Endothelial cell of umbilical vein (primary cell): ENCODE data around the gene ZNHIT2. TPM values are rescaled to one million over a fixed set of nuclear protein-coding genes. Genes with fewer than 3 reads are reported as not detected.

ENCODE experiments used
- BruUV-seq: library from RNA; stranded (reverse); fragments of 400-500 nt; replicated peaks from 2 replicates; lab custom pipeline; 2021; lab: Mats Ljungman, UMichigan
- CTCF ChIA-PET: fragments of 300-600, 350-600 bp; sonication (Branson Sonifier 250); formaldehyde crosslinking; loops from one replicate; lab custom pipeline; 2021; ENCODE audit warnings: antibody characterized with exemption, inconsistent platforms; lab: Charles Lee
- POLR2A ChIA-PET: fragments of 300-600, 350-600 bp; sonication (Branson Sonifier 250); formaldehyde crosslinking; loops from one replicate; lab custom pipeline; 2021; ENCODE audit warnings: antibody characterized with exemption, inconsistent platforms; lab: Charles Lee
- DNase-seq: peaks from one replicate; pipeline ENCODE4 v3.0.0-alpha.2; 2011; ENCODE audit warnings: low read depth, low spot score
- FAIRE-seq: peaks from 2 replicates; lab custom pipeline; 2011; peaks lifted over from hg19 to GRCh38; lab: Jason Lieb, UNC
- H2AFZ ChIP-seq: 2 replicates; pipeline ENCODE4 v1.6.0; 2012; ENCODE audit warnings: low read depth, low read length, control low read depth, inconsistent platforms
- H3K27ac ChIP-seq: 2 replicates; pipeline ENCODE4 v1.5.1; 2011; ENCODE audit warnings: low read depth, mild to moderate bottlenecking, control low read depth, low read length, moderate library complexity; ENCODE audit not compliant: insufficient read depth
- H3K27me3 ChIP-seq, 2 experiments: 2 replicates each; pipeline versions ENCODE4 v1.6.0 to v1.6.1; 2011; ENCODE audit warnings: low read length in 2 of 2, mixed read lengths in 1 of 2; ENCODE audit not compliant: control insufficient read depth in 2 of 2, insufficient read depth in 2 of 2
- H3K36me3 ChIP-seq, 2 experiments: 2 replicates in 1 of 2; 3 replicates in 1 of 2; pipeline ENCODE4 v1.5.1; 2011; ENCODE audit warnings: low read length in 2 of 2, mild to moderate bottlenecking in 1 of 2, moderate library complexity in 1 of 2; ENCODE audit not compliant: control insufficient read depth in 2 of 2, insufficient read depth in 2 of 2; ENCODE audit errors: extremely low read depth in 1 of 2
- H3K4me1 ChIP-seq: 3 replicates; pipeline ENCODE4 v1.5.1; 2011; ENCODE audit warnings: mild to moderate bottlenecking, low read length; ENCODE audit not compliant: control insufficient read depth, insufficient read depth; ENCODE audit errors: extremely low read depth
- H3K4me2 ChIP-seq: 2 replicates; pipeline ENCODE4 v1.6.1; 2011; ENCODE audit warnings: low read length, control low read depth, mixed read lengths; ENCODE audit not compliant: insufficient read depth
- H3K4me3 ChIP-seq, 3 experiments: fragments of 200-600 bp in 1 of 3; sonication (generic), shearing (Covaris generic) in 1 of 3; replicated peaks in 1 of 3; 2 replicates each; pipeline ENCODE4 v1.5.1; 2011 to 2016; ENCODE audit warnings: control low read depth in 3 of 3, low read length in 3 of 3, mild to moderate bottlenecking in 2 of 3, inconsistent platforms in 1 of 3, low read depth in 1 of 3, moderate library complexity in 1 of 3; ENCODE audit not compliant: insufficient read depth in 1 of 3
- H3K79me2 ChIP-seq: 2 replicates; pipeline ENCODE4 v1.6.0; 2012; ENCODE audit warnings: low read length, inconsistent platforms; ENCODE audit not compliant: control insufficient read depth, insufficient read depth
- H3K9ac ChIP-seq: replicated peaks from 2 replicates; pipeline ENCODE3; 2011; ENCODE audit warnings: low read length, control low read depth; ENCODE audit not compliant: insufficient read depth; ENCODE audit errors: extremely low read depth
- H3K9me1 ChIP-seq: replicated peaks from 3 replicates; pipeline ENCODE4 v1.6.0; 2011; ENCODE audit warnings: mild to moderate bottlenecking, low read length; ENCODE audit not compliant: control insufficient read depth, insufficient read depth; ENCODE audit errors: extremely low read depth
- H3K9me3 ChIP-seq: replicated peaks from 2 replicates; pipeline ENCODE4 v1.5.1; 2012; ENCODE audit warnings: low read length, inconsistent platforms; ENCODE audit not compliant: control insufficient read depth, insufficient read depth
- H4K20me1 ChIP-seq: replicated peaks from 2 replicates; pipeline ENCODE3; 2011; ENCODE audit warnings: mild to moderate bottlenecking, low read length; ENCODE audit not compliant: control insufficient read depth, insufficient read depth; ENCODE audit errors: extremely low read depth
- CTCF ChIP-seq, 2 donors: IDR thresholded peaks; 1 replicate in 1 of 2; 2 replicates in 1 of 2; pipeline ENCODE4 v1.5.1; 2011; ENCODE audit warnings: low read length in 2 of 2, mild to moderate bottlenecking in 2 of 2, moderate library complexity in 2 of 2, control low read depth in 1 of 2, inconsistent platforms in 1 of 2, low read depth in 1 of 2; ENCODE audit not compliant: insufficient read depth in 1 of 2; ENCODE audit errors: extremely low read depth in 1 of 2
- EZH2 ChIP-seq: IDR thresholded peaks from 2 replicates; pipeline ENCODE4 v1.6.1; 2012; ENCODE audit warnings: borderline replicate concordance, low read depth, mild to moderate bottlenecking, moderate library complexity, low read length, inconsistent platforms; ENCODE audit not compliant: severe bottlenecking
- FOS ChIP-seq: IDR thresholded peaks from 2 replicates; pipeline ENCODE4 v1.6.1; 2011; ENCODE audit warnings: mild to moderate bottlenecking, low read length, moderate library complexity, borderline replicate concordance; ENCODE audit not compliant: insufficient read depth
- GATA2 ChIP-seq: IDR thresholded peaks from 2 replicates; pipeline ENCODE4 v1.7.0; 2011; ENCODE audit warnings: low read depth, mild to moderate bottlenecking, moderate library complexity, mixed read lengths, low read length; ENCODE audit not compliant: insufficient read length, insufficient read depth
- JUN ChIP-seq: IDR thresholded peaks from 2 replicates; pipeline ENCODE4 v1.6.1; 2011; ENCODE audit warnings: borderline replicate concordance, low read depth; ENCODE audit not compliant: insufficient read length, insufficient read depth
- MAX ChIP-seq: IDR thresholded peaks from 2 replicates; pipeline ENCODE4 v1.6.1; 2011; ENCODE audit not compliant: insufficient read depth, insufficient read length
- MYC ChIP-seq: IDR thresholded peaks from one replicate; pipeline ENCODE4 v1.6.1; 2011; ENCODE audit warnings: mild to moderate bottlenecking, low read depth, low read length
- POLR2A ChIP-seq: IDR thresholded peaks from 2 replicates; pipeline ENCODE4 v1.6.1; 2012; ENCODE audit warnings: low read depth, mild to moderate bottlenecking, control low read depth, low read length
- POLR2AphosphoS5 ChIP-seq: IDR thresholded peaks from 2 replicates; pipeline ENCODE4 v1.6.1; 2012; ENCODE audit warnings: low read depth, mild to moderate bottlenecking, control low read depth, low read length, moderate library complexity; ENCODE audit not compliant: insufficient read depth
- dilution Hi-C: fragments of 300-500 bp; cut with MboI; formaldehyde crosslinking; loops from one replicate; pipeline ENCODE4 v1.15.0; 2019; ENCODE audit warnings: low sequenced_read_pairs; ENCODE audit not compliant: extremely low pct_ligation_motif_present
- intact Hi-C: fragments of 100-400 bp; cut with micrococcal nuclease; formaldehyde crosslinking; loops from one replicate; pipeline ENCODE4 v1.10.0; 2022
- polyA plus RNA-seq, 4 experiments: library from polyadenylated mRNA; depleted of rRNA in 3 of 4; stranded (reverse) in 3 of 4; unstranded in 1 of 4; fragments of >200 nt; gene quantifications; 2 replicates each; pipeline versions ENCODE4 v1.2.1 to v1.2.3, GENCODE V29; 2011 to 2012; ENCODE audit warnings: missing spikeins in 1 of 4
- total RNA-seq: library from RNA; stranded (reverse); gene quantifications from 2 replicates; pipeline ENCODE4 v1.2.3, GENCODE V29; 2021

ZNHIT2 gene
- total and polyA plus RNA-seq, 2 donors (not counting 3 experiments of a cell fraction or from before 2014, with no cell fraction given) = 7.1 to 9.0 TPM

DNA sequence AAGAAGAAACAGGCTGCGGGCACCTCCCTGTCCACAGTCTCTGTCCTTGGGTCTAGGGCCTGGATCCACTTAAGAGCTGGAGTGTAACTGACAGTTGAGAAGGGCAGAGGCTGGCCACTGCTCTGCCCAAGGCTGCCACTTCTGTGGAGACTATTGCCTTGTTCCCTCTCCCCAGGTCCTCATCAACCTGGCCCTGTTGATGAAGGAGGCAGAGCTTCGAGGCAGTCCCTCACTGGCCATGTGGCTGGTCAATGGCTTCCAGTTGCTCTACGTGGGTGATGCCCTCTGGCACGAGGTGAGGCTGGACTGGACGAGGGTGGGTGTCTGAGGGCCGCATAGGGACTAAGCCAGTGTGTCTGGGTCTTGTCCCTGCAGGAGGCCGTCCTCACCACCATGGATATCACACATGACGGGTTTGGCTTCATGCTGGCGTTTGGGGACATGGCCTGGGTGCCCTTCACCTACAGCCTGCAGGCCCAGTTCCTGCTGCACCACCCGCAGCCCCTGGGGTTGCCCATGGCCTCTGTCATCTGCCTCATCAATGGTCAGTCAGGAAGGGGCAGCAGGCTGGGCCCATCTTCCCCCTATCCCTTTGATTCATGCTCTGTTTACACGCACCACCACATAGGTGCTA is 2.8 kb downstream of the ZNHIT2 start:
- no TSS peak for BruUV-seq
- H3K27me3 ChIP-seq = no peaks in the 10 kb centered on the region
- H3K4me3 ChIP-seq = no peak overlapping the region
- no peaks in the 10 kb centered on the region for H3K9me3 ChIP-seq
- dilution Hi-C loops (no loop called here), intact Hi-C loops (loop anchor here (5.0 kb wide), 1 partner anchor 197 kb away; the partner anchor contains the start of gene ATG2A)
- FAIRE-seq (no peak), DNase-seq (no peak)
- no peak overlapping the region for H2AFZ ChIP-seq
- H3K36me3 ChIP-seq = peaks cover 0 to 6% of the 10 kb centered on the region in 2 experiments
- H4K20me1 ChIP-seq = no peaks in the 10 kb centered on the region
- ChIA-PET POLR2A (interaction anchor here (0.6 kb wide), 1 partner anchor 14 kb away, joined by 3 read pairs; no protein-coding TSS in a partner anchor), CTCF (no interaction called here)
- peaks cover 6% of the 10 kb centered on the region for H3K79me2 ChIP-seq
- no peaks in the 10 kb centered on the region for H3K9me1 ChIP-seq
- no peak overlapping the region for H3K27ac ChIP-seq
- H3K9ac ChIP-seq = no peak overlapping the region
- no peak overlapping the region for H3K4me2 ChIP-seq
- peaks cover 17% of the 10 kb centered on the region for H3K4me1 ChIP-seq
- TF ChIP-seq POLR2AphosphoS5 (peak; percentile 13), MYC (no peak)

- ChIA-PET POLR2A (no interaction called here), CTCF (interaction anchor here (1.2 kb wide), 1 partner anchor 18 kb away, joined by 4 read pairs; no protein-coding TSS in a partner anchor)
- no peak overlapping the region for H2AFZ ChIP-seq
- no peaks in the 10 kb centered on the region for H4K20me1 ChIP-seq
- no peak overlapping the region for H3K4me2 ChIP-seq
- intact Hi-C loops = loop anchor here (5.0 kb wide), 1 partner anchor 197 kb away; the partner anchor contains the start of gene ATG2A
- FAIRE-seq = no peak
- no peaks in the 10 kb centered on the region for H3K9me1 ChIP-seq
- H3K27ac ChIP-seq = no peak overlapping the region
- H3K4me1 ChIP-seq = peaks cover 17% of the 10 kb centered on the region
- TF ChIP-seq FOS = no peak
- no peak for TF ChIP-seq GATA2
- TF ChIP-seq MAX = no peak
- no peak for TF ChIP-seq POLR2A
- no peak for TF ChIP-seq POLR2AphosphoS5
- TF ChIP-seq MYC = no peak
- TF ChIP-seq JUN = no peak
- no peak for TF ChIP-seq EZH2
- no peak for TF ChIP-seq CTCF (IDR thresholded peaks at IDR 0.05; ENCODE audit: extremely low read depth in 1 of 2, insufficient read depth in 1 of 2, low read depth in 1 of 2, low read length in 2 of 2)
- no TSS peak for BruUV-seq
- DNase-seq = no peak
- no peaks in the 10 kb centered on the region for H3K9me3 ChIP-seq
- H3K36me3 ChIP-seq = peaks cover 0 to 10% of the 10 kb centered on the region in 2 experiments
- dilution Hi-C loops = no loop called here
- H3K27me3 ChIP-seq = no peaks in the 10 kb centered on the region
- no peak overlapping the region for H3K4me3 ChIP-seq
- peaks cover 6% of the 10 kb centered on the region for H3K79me2 ChIP-seq
- H3K9ac ChIP-seq = no peak overlapping the region
These were observed 3.7 kb downstream of the ZNHIT2 start for GRCh38 chr11:65113839-65114238.
